ENCODE data around the gene CDPF1. TPM values are rescaled to one million over a fixed set of nuclear protein-coding genes. Genes with fewer than 3 reads are reported as not detected.
"Not testable (repeated sequence)": the region's sequence is repeated elsewhere in the genome, so short reads cannot be mapped to it uniquely, and the experiment has no call there.

CDPF1 gene
- total and polyA plus RNA-seq, 2 donors from 2014 or later, result 10.2 to 13.3 TPM

- no peak for DNase-seq
- peaks cover 0 to 2% (median 0%) of the 10 kb centered on the region in 3 donors for H3K9me3 ChIP-seq (ENCODE audit: control insufficient read depth in 2 of 3, insufficient read depth in 1 of 3, low read length in 3 of 3)
- H3K9ac ChIP-seq (ENCODE audit: low read length in 3 of 3), result no peak overlapping the region
- no peaks in the 10 kb centered on the region for H3K27me3 ChIP-seq (ENCODE audit: control insufficient read depth, insufficient read depth, low read length)
- no peak for FAIRE-seq
- H3K4me1 ChIP-seq (ENCODE audit: control insufficient read depth in 2 of 3, insufficient read depth in 2 of 3, low read depth in 1 of 3, low read length in 3 of 3), result no peaks in the 10 kb centered on the region
- H3K36me3 ChIP-seq (ENCODE audit: control insufficient read depth in 2 of 3, insufficient read depth in 3 of 3, low read length in 3 of 3), result peaks cover 2 to 36% (median 9%) of the 10 kb centered on the region in 3 donors
- H3K4me3 ChIP-seq (ENCODE audit: low read length in 3 of 3), result no peak overlapping the region
- H3K27ac ChIP-seq (ENCODE audit: low read depth in 2 of 2, low read length in 2 of 2), result no peak overlapping the region
- TF ChIP-seq CTCF (IDR thresholded peaks at IDR 0.05; ENCODE audit: borderline replicate concordance, extremely low read depth, insufficient read depth), result no peak
- intact Hi-C loops (cut with DNase I), result no loop called here
Observed at GRCh38 chr22:46202897-46203600, 47.0 kb downstream of the CDPF1 start.

GRCh38 chr22:46201059-46201757 lies 48.9 kb downstream of the CDPF1 start:
- DNase-seq (peak in 2 of 5 donors; percentile 11 to 17), FAIRE-seq (no peak)
- no peaks in the 10 kb centered on the region for H3K27me3 ChIP-seq (ENCODE audit: control insufficient read depth, insufficient read depth, low read length)
- peaks cover 0 to 4% (median 0%) of the 10 kb centered on the region in 3 donors for H3K4me1 ChIP-seq (ENCODE audit: control insufficient read depth in 2 of 3, insufficient read depth in 2 of 3, low read depth in 1 of 3, low read length in 3 of 3)
- peaks cover 2 to 36% (median 9%) of the 10 kb centered on the region in 3 donors for H3K36me3 ChIP-seq (ENCODE audit: control insufficient read depth in 2 of 3, insufficient read depth in 3 of 3, low read length in 3 of 3)
- no peak overlapping the region for H3K27ac ChIP-seq (ENCODE audit: low read depth in 2 of 2, low read length in 2 of 2)
- H3K4me3 ChIP-seq (ENCODE audit: low read length in 3 of 3), result no peak overlapping the region
- intact Hi-C loops (cut with DNase I), result no loop called here
- peaks cover 0 to 2% (median 0%) of the 10 kb centered on the region in 3 donors for H3K9me3 ChIP-seq (ENCODE audit: control insufficient read depth in 2 of 3, insufficient read depth in 1 of 3, low read length in 3 of 3)
- TF ChIP-seq CTCF (IDR thresholded peaks at IDR 0.05; ENCODE audit: borderline replicate concordance, extremely low read depth, insufficient read depth), result no peak
- H3K9ac ChIP-seq (ENCODE audit: low read length in 3 of 3), result no peak overlapping the region

GRCh38 chr22:46198806-46199205 lies 51.3 kb downstream of the CDPF1 start:
- intact Hi-C loops (cut with DNase I); H3K4me1 ChIP-seq (ENCODE audit: control insufficient read depth in 2 of 3, insufficient read depth in 2 of 3, low read depth in 1 of 3, low read length in 3 of 3); DNase-seq; H3K9ac ChIP-seq (ENCODE audit: low read length in 3 of 3); H3K27me3 ChIP-seq (ENCODE audit: control insufficient read depth, insufficient read depth, low read length); H3K9me3 ChIP-seq (ENCODE audit: control insufficient read depth in 2 of 3, insufficient read depth in 1 of 3, low read length in 3 of 3); H3K4me3 ChIP-seq (ENCODE audit: low read length in 3 of 3); FAIRE-seq; H3K27ac ChIP-seq (ENCODE audit: low read depth in 2 of 2, low read length in 2 of 2): not testable (repeated sequence)
- H3K36me3 ChIP-seq (ENCODE audit: control insufficient read depth in 2 of 3, insufficient read depth in 3 of 3, low read length in 3 of 3), result peaks cover 0 to 24% (median 9%) of the 10 kb centered on the region in 3 donors

- Histone ChIP-seq H3K27me3 (ENCODE audit: control insufficient read depth, insufficient read depth, low read length) (no peaks in the 10 kb centered on the region), H3K36me3 (ENCODE audit: control insufficient read depth in 2 of 3, insufficient read depth in 3 of 3, low read length in 3 of 3) (peaks cover 0 to 19% (median 9%) of the 10 kb centered on the region in 3 donors), H3K4me3 (ENCODE audit: low read length in 3 of 3) (no peak overlapping the region), H3K4me1 (ENCODE audit: control insufficient read depth in 2 of 3, insufficient read depth in 2 of 3, low read depth in 1 of 3, low read length in 3 of 3) (peaks cover 0 to 7% (median 6%) of the 10 kb centered on the region in 3 donors), H3K9me3 (ENCODE audit: control insufficient read depth in 2 of 3, insufficient read depth in 1 of 3, low read length in 3 of 3) (no peaks in the 10 kb centered on the region), H3K9ac (ENCODE audit: low read length in 3 of 3) (no peak overlapping the region), H3K27ac (ENCODE audit: low read depth in 2 of 2, low read length in 2 of 2) (no peak overlapping the region)
- no peak for TF ChIP-seq CTCF (IDR thresholded peaks at IDR 0.05; ENCODE audit: borderline replicate concordance, extremely low read depth, insufficient read depth)
- intact Hi-C loops (cut with DNase I), result no loop called here
- no peak for DNase-seq
- no peak for FAIRE-seq
Observed at GRCh38 chr22:46198274-46198673, 51.8 kb downstream of the CDPF1 start.
